Measurements from ENCODE around the gene NFYA.

Gene NFYA

DNA sequence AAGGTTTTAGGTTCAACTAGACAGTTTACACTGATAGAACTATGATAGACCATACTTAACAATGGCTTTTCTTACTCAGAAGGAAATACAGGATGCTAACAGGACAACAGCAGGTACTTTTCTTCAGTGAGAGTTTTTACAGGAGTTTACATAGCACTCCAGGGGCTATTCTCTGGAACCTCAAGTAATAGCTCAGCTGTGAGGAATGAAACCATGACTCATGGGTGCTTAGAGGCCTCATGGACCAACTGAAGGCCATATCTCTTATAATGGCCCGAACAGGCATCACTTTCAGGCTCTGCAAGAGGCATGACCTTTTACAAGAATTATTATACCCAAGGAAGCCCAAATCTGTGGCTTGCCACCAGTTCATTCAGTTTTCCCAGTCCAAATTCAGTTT lies 49.6 kb downstream of the NFYA start:
- DNase-seq = no peak

DNA sequence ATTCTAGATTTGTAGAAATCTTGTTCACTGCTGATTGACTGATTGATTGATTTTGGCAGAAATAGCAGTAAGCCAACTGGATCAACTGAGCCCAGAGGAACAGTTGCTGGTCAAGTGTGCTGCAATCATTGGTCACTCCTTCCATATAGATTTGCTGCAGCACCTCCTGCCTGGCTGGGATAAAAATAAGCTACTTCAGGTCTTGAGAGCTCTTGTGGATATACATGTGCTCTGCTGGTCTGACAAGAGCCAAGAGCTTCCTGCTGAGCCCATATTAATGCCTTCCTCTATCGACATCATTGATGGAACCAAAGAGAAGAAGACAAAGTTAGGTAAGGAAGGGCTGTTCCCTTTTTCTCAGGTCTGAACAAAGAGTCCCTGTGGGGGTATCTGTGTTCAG lies 50.1 kb downstream of the NFYA start:
- DNase-seq = no peak

DNA sequence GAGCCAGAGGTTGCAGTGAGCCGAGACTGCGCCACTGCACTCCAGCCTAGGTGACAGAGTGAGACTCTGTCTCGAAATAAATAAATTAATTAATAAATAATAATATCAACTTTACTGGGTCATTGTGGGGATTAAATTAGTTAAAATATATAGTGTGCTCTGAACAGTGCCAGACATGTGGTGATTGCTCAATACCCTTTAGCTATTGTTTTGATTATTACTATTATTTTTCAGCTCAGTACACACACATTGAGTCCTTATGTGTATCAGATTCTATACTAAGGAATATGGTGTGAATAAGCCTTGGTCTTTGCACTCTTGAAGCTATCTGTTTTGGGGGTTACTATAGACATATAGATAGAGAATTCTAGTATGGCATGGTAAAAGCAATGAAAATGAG lies 52.5 kb downstream of the NFYA start:
- DNase-seq = no peak

DNA sequence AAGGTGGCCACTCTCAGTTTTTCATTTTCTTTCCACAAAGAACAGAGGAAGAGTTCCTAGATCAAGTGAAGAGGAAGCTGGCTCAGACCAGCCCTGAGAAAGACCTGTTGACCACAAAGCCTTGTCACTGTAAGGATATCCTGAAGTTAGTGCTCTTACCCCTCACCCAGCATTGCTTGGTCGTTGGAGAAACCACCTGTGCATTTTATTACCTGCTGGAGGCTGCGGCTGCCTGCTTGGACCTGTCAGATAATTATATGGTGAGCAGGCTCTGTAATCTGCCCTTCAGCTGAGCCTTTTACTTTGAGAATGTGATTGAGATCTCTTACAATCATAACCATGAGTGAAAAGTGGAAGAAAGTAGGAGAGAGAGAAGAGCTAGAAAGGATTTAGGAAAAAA lies 59.5 kb downstream of the NFYA start:
- no peak for DNase-seq

DNA sequence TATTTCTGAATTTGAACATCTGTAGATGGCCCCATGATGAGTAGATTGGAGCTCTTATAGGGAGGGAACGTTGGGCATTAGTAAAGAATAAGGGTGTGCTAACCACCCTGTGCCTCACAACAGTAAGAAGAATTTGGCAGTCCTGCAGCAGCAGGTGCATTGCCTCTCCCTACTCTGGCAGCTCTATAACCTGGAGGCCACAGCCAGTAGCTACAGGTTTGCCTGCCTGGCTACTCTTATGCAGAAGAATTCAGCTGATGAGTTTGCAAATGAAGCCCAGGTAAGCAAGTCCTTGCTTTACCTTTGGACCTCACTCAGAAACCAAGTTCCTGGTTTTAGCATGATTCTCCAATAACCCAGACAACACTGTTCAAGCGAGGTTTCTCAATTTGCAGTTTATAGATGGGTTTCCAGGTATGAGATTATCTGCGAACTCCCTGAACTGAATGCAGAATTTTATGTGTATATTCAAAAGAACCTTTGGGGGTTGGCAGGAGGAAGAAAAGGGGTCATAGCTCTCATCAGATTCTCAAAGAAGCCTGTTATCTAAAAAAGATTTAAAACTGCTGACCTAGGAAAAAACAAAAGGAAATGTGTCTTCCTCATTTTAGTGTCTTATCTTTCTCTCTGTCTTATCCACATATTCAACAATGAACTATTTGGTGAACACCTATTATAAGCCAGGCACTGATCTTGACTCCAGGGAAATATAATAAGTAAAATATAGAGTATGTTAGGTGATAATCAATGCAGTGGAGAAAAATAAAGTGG lies 62.5 kb downstream of the NFYA start:
- DNase-seq = no peak

DNA sequence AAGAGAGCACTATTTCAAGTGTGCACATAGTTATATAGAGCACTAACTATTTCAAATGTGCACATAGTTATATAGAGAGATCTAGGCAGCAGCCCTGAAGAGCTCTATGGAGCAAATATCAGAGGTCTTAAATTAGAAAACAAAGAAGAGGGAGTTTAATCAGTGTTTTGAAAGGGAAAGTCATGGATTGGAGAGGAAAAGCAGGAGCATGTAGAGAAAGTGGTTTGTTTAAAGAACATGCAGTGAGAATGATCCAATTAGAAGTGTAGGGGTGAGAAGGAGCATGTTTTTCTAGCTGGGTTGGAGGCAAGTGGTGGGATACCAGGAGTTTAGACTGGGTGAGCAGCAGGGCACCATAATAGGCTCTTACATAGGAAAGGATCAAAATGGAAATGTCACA lies 64.1 kb downstream of the NFYA start:
- DNase-seq = no peak

DNA sequence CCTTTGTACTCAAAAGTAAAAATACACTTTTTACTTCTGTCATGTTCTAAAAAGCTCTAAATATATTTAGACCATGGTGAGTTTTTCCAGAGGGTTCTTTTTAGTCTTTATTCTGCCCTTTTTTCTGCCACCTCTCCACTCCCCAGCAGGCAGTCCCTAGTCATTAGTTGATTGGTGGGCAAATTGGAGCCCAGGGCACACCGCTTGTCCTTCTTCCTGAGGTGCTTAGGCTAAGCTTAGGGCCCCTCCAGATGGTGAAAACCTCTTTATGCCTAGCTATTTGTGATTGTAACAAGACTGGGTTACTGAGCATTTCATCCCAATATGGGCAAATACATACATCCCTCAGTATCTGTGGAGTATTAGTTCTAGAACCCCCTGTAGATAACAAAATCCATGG lies 75.1 kb downstream of the NFYA start:
- no peak for DNase-seq

Data from CD4-positive, alpha-beta T cell treated with Interleukin-17A for 4 hours (primary cell).